Mucosa of rectum (tissue), 2 donors: ENCODE data around the gene IGFBP2.

Experiments
- H3K27ac ChIP-seq, 2 donors: one replicate each; pipeline ENCODE4 v1.7.0; 2013; ENCODE audit warnings: inconsistent platforms in 2 of 2, low read depth in 2 of 2, low read length in 2 of 2
- H3K27me3 ChIP-seq, 2 donors: one replicate each; pipeline ENCODE4 v1.7.0; 2013; ENCODE audit warnings: low read length in 2 of 2; ENCODE audit not compliant: control insufficient read depth in 2 of 2, insufficient read depth in 2 of 2
- H3K36me3 ChIP-seq, 2 donors: one replicate each; pipeline ENCODE4 v1.7.0; 2013; ENCODE audit warnings: low read length in 2 of 2; ENCODE audit not compliant: control insufficient read depth in 2 of 2, insufficient read depth in 2 of 2
- H3K4me1 ChIP-seq, 2 donors: one replicate each; pipeline ENCODE4 v1.7.0; 2013; ENCODE audit warnings: low read length in 2 of 2, mild to moderate bottlenecking in 1 of 2; ENCODE audit not compliant: control insufficient read depth in 2 of 2, insufficient read depth in 2 of 2
- H3K4me3 ChIP-seq, 2 donors: one replicate each; pipeline ENCODE4 v1.7.0; 2013; ENCODE audit warnings: low read length in 2 of 2
- H3K9ac ChIP-seq, 2 donors: one replicate each; pipeline ENCODE4 v1.7.0; 2013; ENCODE audit warnings: low read length in 2 of 2, low read depth in 1 of 2, mild to moderate bottlenecking in 1 of 2
- H3K9me3 ChIP-seq, 2 donors: one replicate each; pipeline ENCODE4 v1.7.0; 2013; ENCODE audit warnings: low read length in 2 of 2; ENCODE audit not compliant: control insufficient read depth in 2 of 2
- donor health status: healthy.
- donor health status: Normal muscosa, but diverticular disease.

IGFBP2 gene

GRCh38 chr2:216624251-216624650 lies 9.0 kb upstream of the IGFBP2 start:
- Histone ChIP-seq H3K36me3 (no peaks in the 10 kb centered on the region), H3K4me1 (no peaks in the 10 kb centered on the region), H3K27me3 (no peaks in the 10 kb centered on the region), H3K27ac (no peak overlapping the region), H3K4me3 (no peak overlapping the region), H3K9ac (no peak overlapping the region), H3K9me3 (no peaks in the 10 kb centered on the region)

DNA sequence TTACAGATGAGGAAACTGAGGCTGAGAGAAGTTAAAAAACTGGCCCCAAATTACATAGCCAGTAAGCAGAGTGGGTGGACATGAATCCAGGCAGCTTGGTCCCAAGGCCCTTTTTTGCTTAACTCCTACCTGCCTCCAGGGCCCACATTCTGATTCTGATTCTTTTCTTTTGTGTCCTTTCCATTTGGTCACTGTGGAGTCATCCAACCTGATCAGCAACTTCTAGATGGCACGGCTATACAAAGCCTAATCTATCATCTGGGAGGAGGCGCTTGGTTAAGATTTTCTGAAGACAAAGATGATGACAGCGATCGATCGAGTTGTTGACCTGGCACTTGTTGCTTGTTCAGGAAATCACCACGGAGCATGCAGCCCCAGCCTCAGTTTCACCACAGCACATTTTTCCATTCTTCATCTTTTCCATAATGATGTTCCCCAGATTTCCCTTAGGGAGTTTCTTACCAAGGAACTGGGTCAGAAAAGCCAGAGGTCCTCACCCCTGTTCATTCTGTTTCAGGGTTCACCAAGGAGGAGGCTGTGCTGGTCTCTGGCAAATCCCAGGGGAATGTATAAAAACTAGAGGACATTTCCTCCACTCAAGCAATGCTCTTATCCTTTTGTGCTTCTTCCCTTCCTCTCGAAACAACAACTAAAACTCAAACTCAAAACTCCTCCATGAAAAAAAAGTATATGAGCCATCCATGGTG lies 6.9 kb upstream of the IGFBP2 start:
- no peak overlapping the region for H3K9ac ChIP-seq
- H3K27ac ChIP-seq = no peak overlapping the region
- no peaks in the 10 kb centered on the region for H3K36me3 ChIP-seq
- H3K27me3 ChIP-seq = no peaks in the 10 kb centered on the region
- no peaks in the 10 kb centered on the region for H3K9me3 ChIP-seq
- no peaks in the 10 kb centered on the region for H3K4me1 ChIP-seq
- H3K4me3 ChIP-seq = no peak overlapping the region

- no peaks in the 10 kb centered on the region for H3K27me3 ChIP-seq
- no peak overlapping the region for H3K27ac ChIP-seq
- no peaks in the 10 kb centered on the region for H3K9me3 ChIP-seq
- no peaks in the 10 kb centered on the region for H3K4me1 ChIP-seq
- no peaks in the 10 kb centered on the region for H3K36me3 ChIP-seq
- H3K4me3 ChIP-seq = no peak overlapping the region
- no peak overlapping the region for H3K9ac ChIP-seq
Observed at GRCh38 chr2:216626875-216627245, 6.4 kb upstream of the IGFBP2 start.

GRCh38 chr2:216629784-216630183 lies 3.4 kb upstream of the IGFBP2 start:
- H3K4me3 ChIP-seq = no peak overlapping the region
- no peaks in the 10 kb centered on the region for H3K9me3 ChIP-seq
- peaks cover 5 to 7% of the 10 kb centered on the region in 2 donors for H3K27me3 ChIP-seq
- H3K27ac ChIP-seq = no peak overlapping the region
- peaks cover 0 to 12% of the 10 kb centered on the region in 2 donors for H3K4me1 ChIP-seq
- no peak overlapping the region for H3K9ac ChIP-seq
- no peaks in the 10 kb centered on the region for H3K36me3 ChIP-seq

DNA sequence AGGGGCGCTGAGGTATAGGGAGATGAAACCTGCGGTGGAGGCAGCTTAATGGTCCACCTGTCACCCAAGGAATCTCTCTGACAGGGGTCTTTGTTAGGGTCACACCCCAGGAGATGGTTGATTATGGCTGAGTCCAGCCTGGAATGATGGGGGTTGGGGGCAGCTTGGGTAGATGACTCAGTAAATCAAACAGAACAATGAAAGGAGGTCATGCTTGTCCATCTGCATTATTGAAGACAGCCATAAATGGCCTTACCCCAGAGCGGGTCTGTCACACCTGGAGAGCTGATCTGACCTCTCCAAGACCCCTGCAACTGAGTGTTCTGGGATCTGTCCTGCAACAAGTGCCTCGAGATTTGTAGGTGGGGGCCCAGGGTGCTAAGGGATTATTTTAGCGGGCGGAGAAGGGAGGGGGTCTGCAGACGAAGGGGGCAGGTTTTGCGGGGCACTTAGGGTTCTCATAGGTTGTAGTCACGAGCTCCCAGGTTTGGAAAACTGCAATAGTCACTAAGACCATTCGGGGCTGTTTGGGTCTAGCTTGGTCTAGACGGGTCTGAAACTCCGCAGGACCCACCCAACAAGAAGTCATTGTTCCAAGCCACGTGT lies 771 bp upstream of the IGFBP2 start:
- H3K4me3 ChIP-seq = peak overlapping the region in 1 of 2 donors; percentile 58
- no peak overlapping the region for H3K27ac ChIP-seq
- H3K9me3 ChIP-seq = no peaks in the 10 kb centered on the region
- H3K36me3 ChIP-seq = no peaks in the 10 kb centered on the region
- H3K27me3 ChIP-seq = peaks cover 7 to 11% of the 10 kb centered on the region in 2 donors
- peaks cover 12 to 14% of the 10 kb centered on the region in 2 donors for H3K4me1 ChIP-seq
- H3K9ac ChIP-seq = peak overlapping the region in 1 of 2 donors; percentile 50

GRCh38 chr2:216633616-216634369 lies 573 bp downstream of the IGFBP2 start:
- H3K4me1 ChIP-seq = peaks cover 12 to 17% of the 10 kb centered on the region in 2 donors
- H3K27ac ChIP-seq = peak overlapping the region in 1 of 2 donors; percentile 15
- H3K27me3 ChIP-seq = peaks cover 7 to 11% of the 10 kb centered on the region in 2 donors
- peak overlapping the region; percentile 68 to 71 for H3K4me3 ChIP-seq
- no peaks in the 10 kb centered on the region for H3K9me3 ChIP-seq
- H3K36me3 ChIP-seq = no peaks in the 10 kb centered on the region
- peak overlapping the region; percentile 15 to 66 for H3K9ac ChIP-seq

DNA sequence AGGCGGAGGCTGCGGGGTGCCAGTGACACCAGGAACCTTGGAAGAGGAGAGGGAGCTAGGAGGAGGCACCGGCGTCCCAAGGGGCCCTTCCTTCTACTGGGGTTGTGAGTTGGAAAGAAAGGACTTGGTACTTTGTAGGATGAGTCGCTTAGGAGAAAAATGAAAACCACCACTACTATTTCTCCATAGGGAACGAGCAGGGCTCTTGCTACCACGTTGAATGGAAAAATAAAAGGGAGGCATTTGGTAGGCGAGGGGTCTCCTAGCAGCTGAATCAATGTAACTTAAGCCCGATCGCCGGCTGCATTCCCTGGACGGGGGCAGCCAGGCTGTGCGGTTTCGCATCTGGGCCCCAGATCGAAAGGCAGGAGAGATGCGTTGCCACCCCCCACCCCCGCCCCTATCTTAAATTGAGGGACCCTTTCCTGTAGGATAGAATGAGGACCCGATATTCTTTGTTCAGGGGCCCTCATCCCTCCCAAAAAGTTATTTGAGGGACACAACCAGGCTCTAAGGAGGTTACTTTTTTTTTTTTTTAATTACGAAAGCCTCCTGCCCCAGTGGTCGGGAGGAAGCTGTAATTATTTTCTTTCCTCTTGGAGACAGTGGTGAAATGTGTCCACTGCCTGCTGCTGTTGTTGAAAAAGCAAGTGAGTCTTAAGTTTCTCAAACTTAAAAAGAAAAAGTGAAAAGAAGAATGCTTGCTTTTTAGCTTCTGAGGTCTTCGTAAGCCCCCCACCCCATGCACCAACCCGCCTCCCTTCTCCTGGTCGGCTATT lies 1.3 kb downstream of the IGFBP2 start:
- peaks cover 7 to 11% of the 10 kb centered on the region in 2 donors for H3K27me3 ChIP-seq
- peaks cover 12 to 17% of the 10 kb centered on the region in 2 donors for H3K4me1 ChIP-seq
- H3K4me3 ChIP-seq = peak overlapping the region; percentile 68 to 71
- peak overlapping the region; percentile 15 to 66 for H3K9ac ChIP-seq
- no peaks in the 10 kb centered on the region for H3K36me3 ChIP-seq
- H3K9me3 ChIP-seq = no peaks in the 10 kb centered on the region
- peak overlapping the region in 1 of 2 donors; percentile 15 for H3K27ac ChIP-seq

GRCh38 chr2:216635171-216635570 lies 2.0 kb downstream of the IGFBP2 start:
- Histone ChIP-seq H3K4me3 (peak overlapping the region in 1 of 2 donors; percentile 7), H3K9me3 (no peaks in the 10 kb centered on the region), H3K9ac (peak overlapping the region in 1 of 2 donors; percentile 49), H3K27me3 (peaks cover 7 to 11% of the 10 kb centered on the region in 2 donors), H3K4me1 (peaks cover 12 to 17% of the 10 kb centered on the region in 2 donors), H3K36me3 (no peaks in the 10 kb centered on the region), H3K27ac (no peak overlapping the region)

DNA sequence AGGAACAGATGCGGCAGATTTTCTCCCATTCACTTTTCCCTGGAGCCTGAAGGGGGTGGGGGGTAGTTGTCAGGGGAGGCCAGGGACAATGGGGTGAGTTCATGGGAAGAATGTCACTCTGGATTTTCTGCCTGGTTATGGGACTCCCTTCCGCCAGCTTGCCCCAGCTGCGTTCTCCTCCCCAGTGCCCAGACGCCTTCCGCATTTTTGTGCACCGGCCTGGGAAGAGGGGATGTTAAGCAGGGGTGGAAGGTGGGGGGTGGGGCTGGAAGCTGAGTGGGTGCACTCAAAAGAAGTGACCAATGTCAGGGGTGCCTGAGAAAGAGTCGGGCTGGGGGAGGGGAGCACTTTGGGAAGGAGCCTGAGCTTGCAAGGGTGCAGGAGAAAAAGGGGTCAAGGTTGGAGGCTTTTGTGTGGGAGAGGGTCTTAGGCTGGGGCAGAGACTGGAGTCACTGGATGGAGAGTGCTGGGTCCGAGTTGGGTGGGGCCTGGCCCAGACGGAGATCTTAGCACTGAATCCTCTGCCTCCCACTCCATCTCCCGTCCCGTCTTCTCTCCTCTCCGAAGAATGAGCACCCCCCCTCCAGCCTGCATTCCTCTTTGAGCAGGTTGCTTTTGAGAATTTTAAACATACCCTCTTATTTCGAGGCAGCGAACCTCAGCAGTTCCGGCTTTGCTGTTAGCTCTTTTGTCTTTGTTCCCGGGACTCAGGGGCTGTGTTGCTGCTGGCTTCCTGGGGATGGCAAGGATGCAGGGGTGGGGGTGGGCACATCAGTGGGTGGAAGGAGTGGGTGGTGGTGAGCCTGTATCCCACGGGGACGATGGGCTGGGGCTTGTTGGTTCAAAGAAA lies 2.7 kb downstream of the IGFBP2 start:
- no peaks in the 10 kb centered on the region for H3K9me3 ChIP-seq
- peak overlapping the region; percentile 45 to 63 for H3K27ac ChIP-seq
- H3K4me3 ChIP-seq = no peak overlapping the region
- H3K27me3 ChIP-seq = peaks cover 7 to 11% of the 10 kb centered on the region in 2 donors
- peaks cover 12 to 17% of the 10 kb centered on the region in 2 donors for H3K4me1 ChIP-seq
- no peaks in the 10 kb centered on the region for H3K36me3 ChIP-seq
- H3K9ac ChIP-seq = peak overlapping the region; percentile 37 to 44
